ENCODE data around the gene SLC6A6.

Gene SLC6A6

DNA sequence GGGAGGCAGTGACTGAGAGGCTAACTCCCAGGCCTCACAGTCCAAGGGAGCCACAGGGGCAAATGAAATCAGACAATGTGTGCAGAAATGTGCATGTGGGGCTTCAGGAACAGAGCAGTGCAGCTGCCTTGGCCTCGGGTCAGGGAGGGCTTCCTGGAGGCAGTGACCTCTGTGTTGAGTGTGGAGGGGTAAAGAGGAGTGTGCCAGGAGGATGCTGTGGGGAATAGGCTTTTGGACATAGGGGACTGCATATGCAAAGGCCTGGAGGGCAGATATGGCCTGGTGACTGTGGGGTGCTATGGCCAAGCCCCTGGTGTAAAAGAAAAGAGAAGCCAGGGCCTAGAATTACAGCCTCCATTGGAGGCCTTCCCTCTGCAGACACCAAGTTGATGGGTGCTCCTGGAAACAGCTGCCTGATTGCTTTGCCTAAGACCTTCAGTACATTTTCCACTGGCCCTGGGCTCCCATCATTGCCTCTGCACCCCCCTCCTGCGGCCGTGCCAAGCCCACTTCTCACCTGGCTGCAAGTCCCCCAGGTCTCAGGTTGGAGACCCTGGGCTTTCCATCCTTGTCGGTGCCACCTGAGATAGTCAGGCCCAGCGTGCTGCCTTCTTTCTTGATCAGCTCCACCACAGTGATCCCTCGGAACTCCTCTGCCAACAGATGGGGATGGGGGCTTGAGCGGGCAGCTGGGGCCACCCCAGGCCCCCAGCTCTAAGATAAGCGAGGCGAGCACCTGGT, 122.7 kb downstream of the SLC6A6 start:
- no peak for DNase-seq

DNA sequence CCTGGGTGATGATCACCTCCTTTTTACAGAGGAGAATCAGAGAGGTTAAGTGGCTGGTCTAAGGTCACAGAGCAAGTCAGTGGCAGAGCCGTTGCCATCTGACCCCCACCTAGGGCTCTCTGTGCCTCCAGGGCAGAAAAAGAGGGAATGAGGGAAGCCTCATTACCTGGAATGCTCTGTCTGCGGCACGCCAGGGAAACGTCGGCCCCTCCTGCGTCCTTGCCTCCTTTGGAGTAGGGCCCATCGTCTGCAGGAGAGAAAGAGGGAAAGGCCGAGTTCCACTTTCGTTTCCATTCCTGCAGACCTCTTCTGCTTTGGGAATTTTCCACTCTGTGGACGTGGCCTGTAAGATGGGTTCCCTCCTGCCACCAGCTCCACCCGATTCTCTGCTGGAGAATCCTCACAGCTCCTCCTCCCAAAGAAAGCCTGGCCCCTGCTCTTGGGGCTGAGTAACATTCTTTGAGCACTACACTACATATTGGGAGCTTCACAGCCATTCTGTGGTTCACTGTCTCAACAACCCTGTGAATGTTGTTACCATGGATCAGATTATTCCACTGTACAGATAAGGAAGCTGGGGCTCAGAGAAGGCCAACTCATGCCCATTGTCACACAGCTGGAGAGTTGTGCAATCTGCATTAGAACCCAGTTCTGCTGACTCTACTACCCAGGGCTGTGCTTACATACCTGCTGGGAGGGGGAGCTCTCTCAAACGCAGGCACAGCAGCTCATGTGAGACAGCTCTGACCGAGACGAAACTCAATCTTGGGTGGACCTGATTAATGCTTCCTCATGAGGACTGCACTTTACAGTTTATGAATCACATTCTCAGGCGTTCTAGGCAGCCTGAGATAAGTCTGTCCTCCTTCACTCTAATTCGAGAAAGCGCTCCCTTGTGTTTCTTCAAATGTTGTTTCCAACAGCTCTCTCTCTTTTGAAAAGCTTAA, 123.6 kb downstream of the SLC6A6 start:
- DNase-seq, result no peak

DNA sequence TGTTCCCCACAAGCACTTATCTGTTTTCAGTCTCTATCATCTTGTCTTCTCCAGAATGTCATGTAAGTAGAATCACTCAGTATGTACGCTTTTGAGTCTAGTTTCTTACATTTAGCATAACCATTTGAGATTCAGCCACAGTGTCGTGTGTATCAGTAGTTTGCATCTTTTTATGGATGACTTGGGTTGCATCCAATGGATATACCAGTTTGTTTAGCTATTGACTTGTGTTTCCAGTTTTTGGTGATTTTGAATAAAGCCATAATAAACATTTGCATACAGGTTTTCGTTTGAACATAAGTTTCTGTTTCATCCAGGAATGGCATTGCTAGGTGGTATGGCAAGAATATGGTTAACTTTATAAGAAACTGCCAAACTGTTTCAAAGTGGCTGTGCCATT, 125.7 kb downstream of the SLC6A6 start:
- no peak for DNase-seq

DNA sequence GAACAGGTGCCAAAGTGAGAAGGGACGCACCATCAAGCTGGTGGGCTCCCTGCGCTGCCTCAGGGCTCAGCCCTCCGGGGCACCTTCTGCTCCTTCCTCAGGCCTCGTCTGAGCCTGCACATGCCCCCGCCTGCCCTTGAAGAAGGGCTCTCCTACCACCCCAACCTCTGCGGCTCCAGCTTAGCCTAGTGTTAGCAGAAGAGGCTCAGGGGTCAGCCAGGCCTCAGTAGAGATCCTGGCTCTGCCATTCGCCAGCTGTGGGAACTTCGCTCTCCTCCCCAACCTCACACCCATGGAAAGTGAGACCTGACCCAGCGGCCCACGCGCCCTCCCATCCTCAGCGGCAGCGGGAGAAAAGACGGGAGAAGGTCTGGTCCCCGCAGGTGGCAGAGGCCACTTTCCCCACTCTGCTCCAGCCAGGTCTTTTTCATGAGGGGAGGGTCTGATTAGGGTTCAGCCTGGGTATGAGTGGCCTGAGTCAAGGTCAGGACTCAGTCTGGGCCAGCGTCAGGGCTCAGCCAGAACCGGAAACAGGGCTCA, 129.5 kb downstream of the SLC6A6 start:
- DNase-seq, result no peak

DNA sequence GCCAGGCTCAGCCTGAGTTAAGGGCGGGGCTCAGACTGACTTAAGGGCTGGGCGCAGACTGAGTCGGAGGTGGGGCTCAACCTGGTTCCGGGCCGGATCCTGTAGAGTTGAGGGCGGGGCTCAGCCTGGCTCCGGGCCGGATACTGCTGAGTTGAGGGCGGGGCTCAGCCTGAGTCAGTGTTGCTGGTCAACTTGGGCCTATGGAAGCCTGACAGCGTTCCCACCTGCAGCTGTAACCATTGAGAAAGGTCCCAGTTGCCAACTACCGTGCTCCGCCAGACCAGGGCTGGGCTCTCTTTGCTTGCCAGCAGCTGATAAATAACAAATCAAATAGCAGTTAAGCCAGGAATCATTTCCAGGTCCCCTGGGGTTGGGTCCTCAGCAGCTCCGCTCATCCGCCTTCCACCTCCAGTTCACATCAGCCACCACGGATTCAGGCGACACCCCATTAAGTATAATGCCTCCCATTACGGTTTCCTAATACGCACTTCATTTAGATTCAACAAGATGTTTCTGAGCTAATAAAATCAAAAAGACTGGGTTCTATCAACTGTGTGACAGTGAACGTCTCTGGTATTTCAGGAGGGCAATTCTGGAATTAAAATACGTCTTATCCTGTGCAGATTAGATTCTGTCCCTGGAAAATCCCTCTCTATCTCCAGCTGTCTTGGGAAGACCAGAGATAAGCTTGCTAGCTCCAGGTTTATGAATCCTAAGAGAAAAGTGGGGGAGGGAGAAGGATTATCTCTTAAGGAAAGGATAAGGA, 130.5 kb downstream of the SLC6A6 start:
- no peak for DNase-seq

DNA sequence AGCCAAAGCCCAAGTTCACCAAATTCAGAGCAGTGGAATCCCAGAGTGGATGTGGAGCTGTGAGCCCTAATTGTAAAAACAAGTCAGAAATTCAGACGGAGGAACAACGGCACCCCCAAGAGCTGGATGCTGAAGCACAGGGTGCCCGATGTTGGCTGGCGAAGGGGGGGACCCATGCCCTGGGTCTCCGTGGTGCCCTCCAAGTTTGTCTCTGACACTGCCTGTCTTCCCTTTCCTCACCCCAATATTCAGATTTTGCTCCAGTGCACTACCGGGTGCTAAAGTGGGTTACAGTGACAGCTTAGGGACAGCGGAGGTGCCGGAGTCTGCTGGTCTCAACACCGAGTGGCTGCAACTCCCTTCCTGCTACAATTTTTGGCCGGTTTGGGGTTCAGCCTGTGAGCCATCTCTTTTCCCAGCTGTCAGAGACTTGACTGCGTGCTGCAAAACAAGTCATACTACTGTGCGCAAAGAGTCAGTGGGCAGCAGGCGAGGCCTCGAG, 131.1 kb downstream of the SLC6A6 start:
- no peak for DNase-seq

DNA sequence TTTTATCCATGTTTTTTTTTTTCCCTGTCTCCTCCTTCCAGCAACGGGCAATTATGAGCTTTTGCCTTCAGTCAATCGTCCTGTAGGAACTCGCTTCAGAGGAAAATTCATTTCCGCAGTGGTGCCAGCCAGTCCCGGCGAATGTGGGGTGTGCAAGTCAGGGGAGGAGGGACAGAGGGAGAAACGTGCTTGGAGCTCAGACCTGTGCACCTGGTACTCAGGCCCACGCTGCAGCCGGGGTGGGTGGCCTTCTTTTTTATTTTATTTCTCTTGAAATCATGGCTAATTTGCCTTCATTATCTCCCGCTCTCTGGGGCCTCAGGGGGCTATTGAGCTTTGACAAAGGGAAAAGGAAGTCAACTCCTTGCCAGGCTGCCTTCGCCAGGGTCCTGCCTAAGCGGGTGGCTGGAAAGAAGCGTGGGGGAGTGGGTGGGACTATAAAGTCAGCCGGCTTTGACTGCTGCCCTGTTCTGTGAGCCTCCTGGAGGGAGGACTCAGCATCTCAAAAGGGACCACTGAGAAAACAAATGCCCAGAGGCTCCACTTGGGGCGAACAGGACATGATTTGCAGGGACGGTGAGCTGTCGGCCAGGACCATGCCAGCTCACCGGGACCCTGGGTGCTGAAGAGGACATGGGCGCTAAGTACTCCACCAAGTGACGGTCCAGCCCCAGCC, 132.2 kb downstream of the SLC6A6 start:
- no peak for DNase-seq

DNA sequence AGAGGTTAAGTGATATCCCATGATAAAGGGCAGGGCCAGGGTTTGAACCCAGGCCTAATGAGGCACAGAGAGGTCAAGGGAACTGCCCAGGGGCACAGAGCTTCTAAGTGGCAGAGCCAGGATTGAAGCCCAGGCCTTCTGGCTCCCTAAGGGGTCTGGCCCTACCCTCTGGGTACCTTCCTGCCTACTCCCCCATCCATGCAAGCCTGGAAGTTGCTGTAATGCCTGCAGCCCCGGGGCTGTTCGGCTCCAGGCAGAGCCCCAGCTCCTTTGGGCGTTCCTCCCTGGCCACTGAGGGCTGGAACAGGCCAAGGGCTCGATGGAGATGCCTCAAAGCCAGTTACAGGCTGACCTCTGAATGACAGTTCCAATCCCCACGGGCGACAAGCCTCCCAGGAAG, 133.2 kb downstream of the SLC6A6 start:
- DNase-seq, result no peak

DNA sequence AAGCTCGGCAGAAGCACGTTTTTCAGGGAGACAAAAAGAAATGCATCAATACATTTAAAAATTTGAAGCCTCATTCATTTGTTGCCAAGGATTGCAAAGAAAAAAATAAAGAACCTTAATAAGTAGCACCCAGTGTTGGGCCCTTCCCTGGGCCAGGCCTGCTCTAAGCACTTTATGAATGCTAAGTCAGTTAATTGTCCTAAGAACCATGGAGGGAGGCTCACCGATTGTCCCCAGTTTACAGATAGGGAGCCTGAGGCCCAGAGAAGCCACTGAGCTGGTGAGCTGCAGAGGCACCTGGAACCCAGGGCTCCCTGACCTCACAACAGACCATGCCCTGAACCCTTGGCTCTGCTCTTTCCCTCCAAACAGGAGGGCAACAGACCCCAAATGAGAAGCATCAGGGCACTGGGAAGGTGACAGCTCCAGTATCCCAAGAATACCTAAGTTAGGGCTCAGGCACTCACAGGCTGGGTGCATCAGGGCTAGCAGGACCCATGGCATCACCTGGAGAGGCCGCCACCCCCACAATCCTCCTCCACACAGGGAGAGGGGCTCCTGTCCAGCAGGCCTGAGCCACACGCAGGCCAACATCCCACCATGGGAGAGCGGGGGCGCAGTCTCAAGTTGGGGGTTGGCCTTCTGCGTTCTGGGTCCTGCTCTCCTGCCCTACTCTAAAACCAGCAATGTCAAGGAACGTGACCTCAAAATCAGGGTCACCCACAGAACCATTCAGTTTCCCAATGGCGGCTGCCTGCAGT, 133.8 kb downstream of the SLC6A6 start:
- no peak for DNase-seq

DNA sequence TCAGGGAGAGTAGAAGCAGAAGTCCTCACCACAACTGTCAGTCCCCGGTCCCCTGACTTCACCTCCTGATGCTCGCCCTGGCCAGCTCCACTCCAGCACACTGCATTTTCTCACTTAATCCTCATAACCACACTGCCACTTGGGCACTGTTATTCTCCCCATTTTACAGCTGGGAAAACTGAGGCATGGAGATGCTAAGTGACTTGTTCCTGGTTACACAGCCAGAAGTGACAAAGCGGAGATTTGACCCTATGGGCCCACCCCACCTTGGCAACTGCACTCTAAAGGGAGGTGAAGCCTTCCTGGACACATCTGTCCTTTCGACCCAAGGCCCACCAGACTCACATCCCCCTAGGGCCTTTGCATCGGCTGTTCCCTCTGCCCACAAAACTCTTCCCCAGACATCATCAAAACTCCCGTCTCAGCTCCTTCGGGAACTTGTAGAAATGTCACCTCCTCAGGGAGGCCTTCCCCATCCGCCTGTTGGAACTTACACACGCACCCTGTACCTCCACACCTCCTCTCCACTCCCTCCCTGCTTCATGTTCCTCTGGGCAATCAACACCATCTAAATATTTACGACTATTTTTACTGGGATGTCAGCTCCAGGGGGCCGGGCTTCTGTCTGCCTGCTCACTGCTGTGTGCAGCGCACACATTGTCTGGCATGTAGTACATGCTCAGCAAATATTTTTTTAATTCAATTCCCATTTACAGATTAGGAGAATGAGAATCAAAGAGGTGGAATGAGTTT, 134.6 kb downstream of the SLC6A6 start:
- no peak for DNase-seq

DNA sequence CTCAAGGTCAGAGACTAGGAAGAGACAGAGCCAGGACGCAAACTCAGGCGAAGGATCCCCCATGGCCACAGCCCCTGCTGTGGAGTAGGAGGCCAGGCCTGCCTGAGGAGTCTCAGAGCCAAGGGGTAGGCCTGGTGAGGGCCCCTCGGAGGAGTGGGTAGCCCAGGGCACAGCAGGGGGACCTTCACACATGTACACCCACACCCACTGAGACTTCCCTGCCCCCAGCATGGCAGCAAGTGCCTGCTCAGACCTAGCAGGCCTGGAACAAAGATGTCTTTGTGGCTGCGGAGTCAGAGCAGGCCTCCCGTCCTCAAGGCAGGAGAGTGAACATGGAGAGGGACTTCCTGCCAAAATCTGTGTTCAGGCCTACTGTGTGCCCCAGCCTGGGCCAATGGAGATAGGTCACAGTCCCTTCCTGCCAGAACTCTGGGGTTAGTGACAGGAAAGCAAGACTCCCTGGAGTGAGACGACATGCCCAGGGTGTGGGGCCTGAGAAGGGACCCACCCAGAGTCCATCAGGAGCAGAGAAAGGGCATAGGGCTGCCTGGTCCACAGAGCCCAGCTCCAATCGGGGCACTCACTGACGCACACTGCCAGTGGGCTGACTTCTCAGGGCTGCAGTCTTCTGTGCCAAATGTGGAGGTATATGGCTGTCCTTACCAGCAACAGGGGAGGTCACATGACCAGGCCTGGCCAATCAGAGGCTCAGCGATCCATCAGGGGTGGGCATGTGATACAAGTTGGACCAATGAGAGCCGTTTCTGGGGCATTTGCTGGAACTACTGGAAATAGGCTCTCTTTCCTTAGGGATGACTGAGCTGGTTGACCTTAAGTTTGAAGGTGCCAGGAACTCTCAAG, 135.4 kb downstream of the SLC6A6 start:
- no peak for DNase-seq

DNA sequence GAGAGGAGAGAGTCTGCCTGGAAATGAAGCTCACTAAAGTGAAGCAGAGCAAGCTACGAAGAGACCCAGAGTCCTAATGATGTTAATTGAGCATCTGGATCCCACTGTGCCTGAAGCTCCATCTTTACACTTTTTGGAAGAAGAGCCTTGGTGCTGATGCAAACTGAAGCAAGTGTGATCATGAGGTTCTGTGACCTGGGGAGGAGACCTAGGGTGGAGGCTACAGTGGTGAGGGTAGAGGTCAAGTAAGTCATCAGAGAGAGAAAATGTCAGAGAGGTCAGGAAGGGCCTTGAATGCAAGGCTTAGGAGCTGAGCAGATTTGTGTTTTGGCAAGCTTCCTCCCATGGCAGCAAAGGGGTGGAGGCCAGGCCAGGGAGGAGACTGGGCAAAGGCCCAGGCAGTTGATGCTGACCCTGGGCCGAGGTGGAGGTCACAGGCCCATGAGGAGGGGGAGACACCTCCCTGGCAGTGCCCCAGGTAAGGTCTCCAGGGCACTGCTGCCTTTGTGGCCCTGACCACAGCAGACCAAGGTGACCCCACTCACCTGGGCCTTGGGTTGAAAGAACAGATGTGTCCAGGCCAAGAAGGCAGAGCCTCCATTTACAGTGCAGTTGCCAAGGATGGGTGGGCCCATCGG, 136.2 kb downstream of the SLC6A6 start:
- no peak for DNase-seq

Data from DMS79 treated with DMSO at 0.1 percent for 48 hours (cell line).